HEK293 (cell line): ENCODE measurements around the gene CCDC92.

Experiments
- KLF9 ChIP-seq: fragments of 450-650 bp; formaldehyde crosslinking; IDR thresholded peaks from 2 replicates; pipeline ENCODE4 v1.5.1; 2016; ENCODE audit warnings: missing biosample characterization, missing genetic modification characterization, low read depth
- PRDM1 ChIP-seq: fragments of 450-650 bp; formaldehyde crosslinking; IDR thresholded peaks from 2 replicates; pipeline ENCODE4; 2016; ENCODE audit warnings: missing biosample characterization, missing genetic modification characterization
- ZBTB1 ChIP-seq: fragments of 450-650 bp; formaldehyde crosslinking; IDR thresholded peaks from 2 replicates; pipeline ENCODE4 v1.5.1; 2016; ENCODE audit warnings: missing biosample characterization, missing genetic modification characterization
- ZNF175 ChIP-seq: fragments of 450-650 bp; formaldehyde crosslinking; IDR thresholded peaks from 2 replicates; pipeline ENCODE4 v1.5.1; 2016; ENCODE audit warnings: missing biosample characterization, missing genetic modification characterization
- ZNF184 ChIP-seq: fragments of 450-650 bp; IDR thresholded peaks from 2 replicates; pipeline ENCODE4 v1.5.1; 2018; ENCODE audit warnings: missing biosample characterization, mild to moderate bottlenecking, missing genetic modification characterization
- ZNF19 ChIP-seq: fragments of 450-650 bp; formaldehyde crosslinking; IDR thresholded peaks from 2 replicates; pipeline ENCODE4; 2016; ENCODE audit warnings: missing biosample characterization, missing genetic modification characterization, low read depth
- ZNF23 ChIP-seq: fragments of 450-650 bp; formaldehyde crosslinking; IDR thresholded peaks from 2 replicates; pipeline ENCODE4 v1.5.1; 2016; ENCODE audit warnings: missing biosample characterization, missing genetic modification characterization, borderline replicate concordance
- ZNF239 ChIP-seq: fragments of 450-650 bp; formaldehyde crosslinking; IDR thresholded peaks from 2 replicates; pipeline ENCODE4 v1.5.1; 2016; ENCODE audit warnings: missing biosample characterization, missing genetic modification characterization
- ZNF266 ChIP-seq: fragments of 450-650 bp; formaldehyde crosslinking; IDR thresholded peaks from 2 replicates; pipeline ENCODE4 v1.5.1; 2016; ENCODE audit warnings: missing biosample characterization, missing genetic modification characterization, low read depth
- ZNF391 ChIP-seq: fragments of 450-650 bp; formaldehyde crosslinking; IDR thresholded peaks from 2 replicates; pipeline ENCODE4 v1.5.1; 2016; ENCODE audit warnings: low read depth, missing biosample characterization, missing genetic modification characterization, borderline replicate concordance
- ZNF521 ChIP-seq: fragments of 450-650 bp; formaldehyde crosslinking; IDR thresholded peaks from 2 replicates; pipeline ENCODE4 v1.5.1; 2017; ENCODE audit warnings: missing biosample characterization, mild to moderate bottlenecking, missing genetic modification characterization
- ZNF621 ChIP-seq: fragments of 450-650 bp; formaldehyde crosslinking; IDR thresholded peaks from 2 replicates; pipeline ENCODE4 v1.5.1; 2017; ENCODE audit warnings: missing biosample characterization, missing genetic modification characterization
- ZXDB ChIP-seq: fragments of 450-650 bp; formaldehyde crosslinking; IDR thresholded peaks from 2 replicates; pipeline ENCODE4 v1.5.1; 2016; ENCODE audit warnings: missing biosample characterization, missing genetic modification characterization
- TF ChIP-seq, protein P1 (sequence below): fragments of 450-650 bp; formaldehyde crosslinking; IDR thresholded peaks from 2 replicates; pipeline ENCODE4 v1.5.1; 2016; ENCODE audit warnings: missing biosample characterization, missing genetic modification characterization
- TF ChIP-seq, protein P2 (sequence below): fragments of 450-650 bp; formaldehyde crosslinking; IDR thresholded peaks from 2 replicates; pipeline ENCODE4 v1.5.1; 2017; ENCODE audit warnings: missing biosample characterization, missing genetic modification characterization
- TF ChIP-seq, protein P3 (sequence below): fragments of 450-650 bp; formaldehyde crosslinking; IDR thresholded peaks from 2 replicates; pipeline ENCODE4 v1.5.1; 2016; ENCODE audit warnings: missing biosample characterization, missing genetic modification characterization, borderline replicate concordance

The CCDC92 gene

DNA sequence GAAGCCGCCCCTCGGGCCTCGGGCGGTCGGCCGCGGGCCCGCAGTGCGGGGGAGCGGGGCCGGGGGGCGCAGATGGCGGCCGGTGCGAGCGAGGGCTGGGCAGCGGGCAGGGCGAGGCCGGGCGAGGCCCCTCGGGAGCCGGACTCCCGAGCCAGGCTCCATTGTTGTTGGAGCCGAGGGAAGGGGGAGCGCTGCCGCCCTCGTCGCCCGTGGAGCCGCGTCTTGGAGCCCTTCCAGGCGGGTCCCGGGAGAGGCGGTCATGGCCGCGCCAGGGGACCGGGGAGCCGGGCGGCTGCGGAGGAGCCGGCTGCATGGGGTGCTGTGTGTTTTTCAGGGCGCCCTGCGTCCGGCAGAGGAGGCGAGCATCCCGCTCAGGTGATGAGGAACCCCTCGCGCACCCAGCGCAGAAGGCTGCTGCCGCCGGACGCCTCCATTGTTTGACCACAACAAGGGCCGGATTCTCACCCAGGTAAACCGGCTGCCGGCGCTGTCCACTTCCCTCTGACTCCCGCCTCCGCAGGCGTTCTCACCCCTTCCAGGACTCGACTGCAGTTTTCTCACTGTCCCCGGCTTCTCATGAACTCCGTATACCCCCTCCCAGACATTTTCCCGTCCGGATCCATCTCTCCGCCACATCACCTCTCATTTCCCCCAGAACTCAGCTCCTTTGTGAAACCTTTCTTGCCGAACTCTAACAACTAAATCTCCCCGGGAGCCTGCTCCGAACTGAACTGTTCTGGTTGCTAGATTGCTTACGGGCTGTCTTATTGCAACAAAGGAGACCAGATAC, 1.1 kb upstream of the CCDC92 start (continued):
- TF ChIP-seq, protein P1, sequence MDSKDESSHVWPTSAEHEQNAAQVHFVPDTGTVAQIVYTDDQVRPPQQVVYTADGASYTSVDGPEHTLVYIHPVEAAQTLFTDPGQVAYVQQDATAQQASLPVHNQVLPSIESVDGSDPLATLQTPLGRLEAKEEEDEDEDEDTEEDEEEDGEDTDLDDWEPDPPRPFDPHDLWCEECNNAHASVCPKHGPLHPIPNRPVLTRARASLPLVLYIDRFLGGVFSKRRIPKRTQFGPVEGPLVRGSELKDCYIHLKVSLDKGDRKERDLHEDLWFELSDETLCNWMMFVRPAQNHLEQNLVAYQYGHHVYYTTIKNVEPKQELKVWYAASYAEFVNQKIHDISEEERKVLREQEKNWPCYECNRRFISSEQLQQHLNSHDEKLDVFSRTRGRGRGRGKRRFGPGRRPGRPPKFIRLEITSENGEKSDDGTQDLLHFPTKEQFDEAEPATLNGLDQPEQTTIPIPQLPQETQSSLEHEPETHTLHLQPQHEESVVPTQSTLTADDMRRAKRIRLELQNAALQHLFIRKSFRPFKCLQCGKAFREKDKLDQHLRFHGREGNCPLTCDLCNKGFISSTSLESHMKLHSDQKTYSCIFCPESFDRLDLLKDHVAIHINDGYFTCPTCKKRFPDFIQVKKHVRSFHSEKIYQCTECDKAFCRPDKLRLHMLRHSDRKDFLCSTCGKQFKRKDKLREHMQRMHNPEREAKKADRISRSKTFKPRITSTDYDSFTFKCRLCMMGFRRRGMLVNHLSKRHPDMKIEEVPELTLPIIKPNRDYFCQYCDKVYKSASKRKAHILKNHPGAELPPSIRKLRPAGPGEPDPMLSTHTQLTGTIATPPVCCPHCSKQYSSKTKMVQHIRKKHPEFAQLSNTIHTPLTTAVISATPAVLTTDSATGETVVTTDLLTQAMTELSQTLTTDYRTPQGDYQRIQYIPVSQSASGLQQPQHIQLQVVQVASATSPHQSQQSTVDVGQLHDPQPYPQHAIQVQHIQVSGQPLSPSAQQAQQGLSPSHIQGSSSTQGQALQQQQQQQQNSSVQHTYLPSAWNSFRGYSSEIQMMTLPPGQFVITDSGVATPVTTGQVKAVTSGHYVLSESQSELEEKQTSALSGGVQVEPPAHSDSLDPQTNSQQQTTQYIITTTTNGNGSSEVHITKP (tag by site-specific recombination): peak; percentile 81
- TF ChIP-seq ZNF621 (tag by site-specific recombination): no peak
- TF ChIP-seq, protein P2, sequence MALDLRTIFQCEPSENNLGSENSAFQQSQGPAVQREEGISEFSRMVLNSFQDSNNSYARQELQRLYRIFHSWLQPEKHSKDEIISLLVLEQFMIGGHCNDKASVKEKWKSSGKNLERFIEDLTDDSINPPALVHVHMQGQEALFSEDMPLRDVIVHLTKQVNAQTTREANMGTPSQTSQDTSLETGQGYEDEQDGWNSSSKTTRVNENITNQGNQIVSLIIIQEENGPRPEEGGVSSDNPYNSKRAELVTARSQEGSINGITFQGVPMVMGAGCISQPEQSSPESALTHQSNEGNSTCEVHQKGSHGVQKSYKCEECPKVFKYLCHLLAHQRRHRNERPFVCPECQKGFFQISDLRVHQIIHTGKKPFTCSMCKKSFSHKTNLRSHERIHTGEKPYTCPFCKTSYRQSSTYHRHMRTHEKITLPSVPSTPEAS (tag by site-specific recombination): no peak
- TF ChIP-seq ZNF521 (tag by site-specific recombination): no peak
- TF ChIP-seq ZXDB: 0 out of 2 replicates have a peak, but pooled peaks have one; percentile 19
- no peak for TF ChIP-seq ZNF19 (tag by site-specific recombination)
- no peak for TF ChIP-seq ZNF175 (tag by site-specific recombination)
- TF ChIP-seq ZNF23 (tag by site-specific recombination): no peak
- TF ChIP-seq, protein P3, sequence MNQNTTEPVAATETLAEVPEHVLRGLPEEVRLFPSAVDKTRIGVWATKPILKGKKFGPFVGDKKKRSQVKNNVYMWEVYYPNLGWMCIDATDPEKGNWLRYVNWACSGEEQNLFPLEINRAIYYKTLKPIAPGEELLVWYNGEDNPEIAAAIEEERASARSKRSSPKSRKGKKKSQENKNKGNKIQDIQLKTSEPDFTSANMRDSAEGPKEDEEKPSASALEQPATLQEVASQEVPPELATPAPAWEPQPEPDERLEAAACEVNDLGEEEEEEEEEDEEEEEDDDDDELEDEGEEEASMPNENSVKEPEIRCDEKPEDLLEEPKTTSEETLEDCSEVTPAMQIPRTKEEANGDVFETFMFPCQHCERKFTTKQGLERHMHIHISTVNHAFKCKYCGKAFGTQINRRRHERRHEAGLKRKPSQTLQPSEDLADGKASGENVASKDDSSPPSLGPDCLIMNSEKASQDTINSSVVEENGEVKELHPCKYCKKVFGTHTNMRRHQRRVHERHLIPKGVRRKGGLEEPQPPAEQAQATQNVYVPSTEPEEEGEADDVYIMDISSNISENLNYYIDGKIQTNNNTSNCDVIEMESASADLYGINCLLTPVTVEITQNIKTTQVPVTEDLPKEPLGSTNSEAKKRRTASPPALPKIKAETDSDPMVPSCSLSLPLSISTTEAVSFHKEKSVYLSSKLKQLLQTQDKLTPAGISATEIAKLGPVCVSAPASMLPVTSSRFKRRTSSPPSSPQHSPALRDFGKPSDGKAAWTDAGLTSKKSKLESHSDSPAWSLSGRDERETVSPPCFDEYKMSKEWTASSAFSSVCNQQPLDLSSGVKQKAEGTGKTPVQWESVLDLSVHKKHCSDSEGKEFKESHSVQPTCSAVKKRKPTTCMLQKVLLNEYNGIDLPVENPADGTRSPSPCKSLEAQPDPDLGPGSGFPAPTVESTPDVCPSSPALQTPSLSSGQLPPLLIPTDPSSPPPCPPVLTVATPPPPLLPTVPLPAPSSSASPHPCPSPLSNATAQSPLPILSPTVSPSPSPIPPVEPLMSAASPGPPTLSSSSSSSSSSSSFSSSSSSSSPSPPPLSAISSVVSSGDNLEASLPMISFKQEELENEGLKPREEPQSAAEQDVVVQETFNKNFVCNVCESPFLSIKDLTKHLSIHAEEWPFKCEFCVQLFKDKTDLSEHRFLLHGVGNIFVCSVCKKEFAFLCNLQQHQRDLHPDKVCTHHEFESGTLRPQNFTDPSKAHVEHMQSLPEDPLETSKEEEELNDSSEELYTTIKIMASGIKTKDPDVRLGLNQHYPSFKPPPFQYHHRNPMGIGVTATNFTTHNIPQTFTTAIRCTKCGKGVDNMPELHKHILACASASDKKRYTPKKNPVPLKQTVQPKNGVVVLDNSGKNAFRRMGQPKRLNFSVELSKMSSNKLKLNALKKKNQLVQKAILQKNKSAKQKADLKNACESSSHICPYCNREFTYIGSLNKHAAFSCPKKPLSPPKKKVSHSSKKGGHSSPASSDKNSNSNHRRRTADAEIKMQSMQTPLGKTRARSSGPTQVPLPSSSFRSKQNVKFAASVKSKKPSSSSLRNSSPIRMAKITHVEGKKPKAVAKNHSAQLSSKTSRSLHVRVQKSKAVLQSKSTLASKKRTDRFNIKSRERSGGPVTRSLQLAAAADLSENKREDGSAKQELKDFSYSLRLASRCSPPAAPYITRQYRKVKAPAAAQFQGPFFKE (tag by site-specific recombination): no peak
- no peak for TF ChIP-seq ZNF239 (tag by site-specific recombination)
- no peak; the same call in 1 of the 2 replicates for TF ChIP-seq KLF9 (tag by site-specific recombination)
- TF ChIP-seq ZNF391 (tag by site-specific recombination): no peak
- TF ChIP-seq ZNF184: no peak
- no peak for TF ChIP-seq ZBTB1 (tag by site-specific recombination)
- no peak for TF ChIP-seq PRDM1 (tag by site-specific recombination)
- no peak for TF ChIP-seq ZNF266
